Measurements from ENCODE around the gene HS3ST6. TPM values are rescaled to one million over a fixed set of nuclear protein-coding genes. Genes with fewer than 3 reads are reported as not detected.

HS3ST6 gene
- total RNA-seq, 1 experiment from 2014 or later = 1.0 TPM

- DNase-seq (ENCODE audit: low spot score) = no peak
- ChIA-PET CTCF (interaction anchor here (1.0 to 1.7 kb wide), 4 partner anchors 15 to 38 kb away, joined by 3 to 5 read pairs (median 4); no protein-coding TSS in a partner anchor), POLR2A (interaction anchor here (0.7 to 2.0 kb wide), 5 partner anchors 9 to 194 kb away, joined by 3 to 10 read pairs (median 5); partner anchors contain the start of genes NTHL1, TBL3, TRAF7 and TSC2)
- ATAC-seq = peak; percentile 2
- Mint-ChIP-seq H3K36me3 (peaks cover 35% of the 10 kb centered on the region), H3K27me3 (ENCODE audit: low read depth) (peaks cover 3% of the 10 kb centered on the region; the same call in 1 of the 2 replicates), H3K4me3 (peak overlapping the region; percentile 94), H3K27ac (peak overlapping the region; percentile 82; the same call in 1 of the 2 replicates), H3K4me1 (peaks cover 39% of the 10 kb centered on the region), H3K9me3 (no peaks in the 10 kb centered on the region)
- TF ChIP-seq NFE2L1 (CRISPR knock-in tag; IDR thresholded peaks at IDR 0.05) (no peak), ETV6 (CRISPR knock-in tag; IDR thresholded peaks at IDR 0.05) (no peak), ZNF425 (CRISPR knock-in tag; conservative IDR thresholded peaks at IDR 0.05) (peak; percentile 51; the same call in 1 of the 2 replicates), RORB (CRISPR knock-in tag; IDR thresholded peaks at IDR 0.05) (no peak), SOX15 (CRISPR knock-in tag; IDR thresholded peaks at IDR 0.05) (no peak), ERG (CRISPR knock-in tag; IDR thresholded peaks at IDR 0.05) (no peak), MLX (CRISPR knock-in tag; IDR thresholded peaks at IDR 0.05) (no peak), ELF4 (CRISPR knock-in tag; IDR thresholded peaks at IDR 0.05; ENCODE audit: low read depth) (no peak), PRDM15 (CRISPR knock-in tag; IDR thresholded peaks at IDR 0.05) (no peak), ZNF423 (CRISPR knock-in tag; IDR thresholded peaks at IDR 0.05) (peak; percentile 51), ESRRA (CRISPR knock-in tag; IDR thresholded peaks at IDR 0.05; ENCODE audit: borderline replicate concordance) (no peak), SMAD4 (CRISPR knock-in tag; IDR thresholded peaks at IDR 0.05) (no peak), GABPB1 (CRISPR knock-in tag; IDR thresholded peaks at IDR 0.05) (no peak), FOXK1 (CRISPR knock-in tag; IDR thresholded peaks at IDR 0.05) (no peak), JAZF1 (CRISPR knock-in tag; IDR thresholded peaks at IDR 0.05) (no peak), CBFB (CRISPR knock-in tag; IDR thresholded peaks at IDR 0.05; ENCODE audit: low read depth) (no peak), GRHL2 (CRISPR knock-in tag; IDR thresholded peaks at IDR 0.05; ENCODE audit: insufficient replicate concordance, severe bottlenecking) (no peak), STAT6 (CRISPR knock-in tag; conservative IDR thresholded peaks at IDR 0.05; ENCODE audit: low read depth) (no peak), MAX (CRISPR knock-in tag; IDR thresholded peaks at IDR 0.05) (no peak), IRF2 (CRISPR knock-in tag; IDR thresholded peaks at IDR 0.05; ENCODE audit: borderline replicate concordance, low read depth) (no peak), ZNF219 (CRISPR knock-in tag; IDR thresholded peaks at IDR 0.05; ENCODE audit: borderline replicate concordance) (no peak), RELA (CRISPR knock-in tag; IDR thresholded peaks at IDR 0.05; ENCODE audit: borderline replicate concordance) (no peak), FOXP1 (CRISPR knock-in tag; IDR thresholded peaks at IDR 0.05; ENCODE audit: borderline replicate concordance) (no peak), ZBTB21 (CRISPR knock-in tag; IDR thresholded peaks at IDR 0.05; ENCODE audit: borderline replicate concordance) (no peak), USF2 (CRISPR knock-in tag; IDR thresholded peaks at IDR 0.05) (no peak)
Measured at GRCh38 chr16:1961651-1962067, 43.4 kb upstream of the HS3ST6 start.

All from WTC11 (cell line).